Measurements from ENCODE around the gene COL11A2. TPM values are rescaled to one million over a fixed set of nuclear protein-coding genes. Genes with fewer than 3 reads are reported as not detected.

The COL11A2 gene
- total RNA-seq, 1 experiment from 2014 or later, result 7.6 TPM

DNA sequence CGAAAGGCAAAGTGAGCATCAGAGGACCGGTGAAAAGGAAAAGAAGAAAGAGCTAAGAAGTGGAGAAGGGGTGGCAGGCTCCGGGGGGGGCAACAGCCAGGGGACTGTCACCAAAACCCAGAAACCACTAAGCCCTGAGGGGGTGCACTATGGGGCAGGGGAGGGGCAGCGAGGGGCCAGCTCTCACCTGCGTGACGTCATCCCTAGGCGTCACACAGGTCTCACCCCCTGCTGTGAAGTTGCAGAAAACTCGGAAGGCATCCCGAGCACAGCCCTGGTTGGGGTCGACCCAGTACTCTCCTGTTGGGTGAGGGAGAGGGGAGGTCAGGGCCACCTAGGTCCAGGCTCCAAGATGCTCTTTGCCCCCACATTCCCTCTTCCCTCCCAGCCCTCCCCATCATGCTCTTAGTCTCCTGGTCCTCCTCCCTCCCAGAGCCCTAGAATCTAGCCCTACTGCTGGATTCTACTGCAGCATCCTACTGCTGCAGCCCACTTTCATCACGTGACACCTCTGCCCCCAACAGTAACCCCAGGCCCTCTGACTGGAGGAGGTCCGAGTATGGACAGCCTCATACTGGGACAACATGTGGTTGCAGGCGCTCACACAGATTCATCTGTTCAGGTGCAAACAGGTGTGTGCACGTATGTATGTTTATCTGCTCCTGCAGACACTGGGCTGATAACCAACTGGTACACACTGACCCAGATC is 27.4 kb downstream of the COL11A2 start:
- ATAC-seq, result no peak
- Histone ChIP-seq H3K4me3 (replicated peaks in 1 of 2; ENCODE audit: low read depth in 1 of 2, low read length in 2 of 2) (no peak overlapping the region), H3K36me3 (ENCODE audit: control insufficient read depth in 1 of 2, insufficient read depth in 2 of 2, low read length in 2 of 2) (no peaks in the 10 kb centered on the region), H3K9me3 (ENCODE audit: control insufficient read depth in 1 of 2, insufficient read depth in 1 of 2, low read depth in 1 of 2, low read length in 2 of 2) (no peaks in the 10 kb centered on the region), H3K9me2 (ENCODE audit: insufficient read depth) (no peaks in the 10 kb centered on the region), H3K79me2 (ENCODE audit: insufficient read depth, low read length) (no peaks in the 10 kb centered on the region), H2AFZ (ENCODE audit: low read depth, low read length, poor library complexity, severe bottlenecking) (no peak overlapping the region), H3K4me2 (ENCODE audit: low read length) (no peak overlapping the region), H3K27ac (ENCODE audit: low read depth, low read length) (no peak overlapping the region), H3K4me1 (ENCODE audit: control insufficient read depth in 1 of 2, insufficient read depth in 2 of 2, low read length in 2 of 2) (peaks cover 11 to 29% of the 10 kb centered on the region in 2 experiments), H4K20me1 (ENCODE audit: insufficient read depth) (no peaks in the 10 kb centered on the region), H3K27me3 (ENCODE audit: insufficient read depth, low read length) (no peaks in the 10 kb centered on the region), H3K9ac (ENCODE audit: low read length) (no peak overlapping the region)
- no TSS peak for BruUV-seq (replicated peaks)
- no peak for DNase-seq (ENCODE audit: low read depth, low spot score)
- intact Hi-C loops (cut with micrococcal nuclease), result no loop called here
- ChIA-PET POLR2A (no interaction called here), RAD21 (ENCODE audit: low non-redundant PET in 1 of 2, low total read pairs in 2 of 2, uncharacterized antibody in 2 of 2, unreplicated experiment in 2 of 2) (no interaction called here), CTCF (no interaction called here)
- TF ChIP-seq YY1 (IDR thresholded peaks at IDR 0.05; ENCODE audit: extremely low read depth, insufficient replicate concordance, low read depth, low read length), result no peak
- no peak for TF ChIP-seq POLR2A (IDR thresholded peaks at IDR 0.05; ENCODE audit: borderline replicate concordance, extremely low read depth, insufficient read depth, insufficient read length)
- TF ChIP-seq, protein P1, sequence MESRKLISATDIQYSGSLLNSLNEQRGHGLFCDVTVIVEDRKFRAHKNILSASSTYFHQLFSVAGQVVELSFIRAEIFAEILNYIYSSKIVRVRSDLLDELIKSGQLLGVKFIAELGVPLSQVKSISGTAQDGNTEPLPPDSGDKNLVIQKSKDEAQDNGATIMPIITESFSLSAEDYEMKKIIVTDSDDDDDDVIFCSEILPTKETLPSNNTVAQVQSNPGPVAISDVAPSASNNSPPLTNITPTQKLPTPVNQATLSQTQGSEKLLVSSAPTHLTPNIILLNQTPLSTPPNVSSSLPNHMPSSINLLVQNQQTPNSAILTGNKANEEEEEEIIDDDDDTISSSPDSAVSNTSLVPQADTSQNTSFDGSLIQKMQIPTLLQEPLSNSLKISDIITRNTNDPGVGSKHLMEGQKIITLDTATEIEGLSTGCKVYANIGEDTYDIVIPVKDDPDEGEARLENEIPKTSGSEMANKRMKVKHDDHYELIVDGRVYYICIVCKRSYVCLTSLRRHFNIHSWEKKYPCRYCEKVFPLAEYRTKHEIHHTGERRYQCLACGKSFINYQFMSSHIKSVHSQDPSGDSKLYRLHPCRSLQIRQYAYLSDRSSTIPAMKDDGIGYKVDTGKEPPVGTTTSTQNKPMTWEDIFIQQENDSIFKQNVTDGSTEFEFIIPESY (IDR thresholded peaks at IDR 0.05; ENCODE audit: extremely low read depth, insufficient replicate concordance, low read length), result no peak
- TF ChIP-seq EGR1 (IDR thresholded peaks at IDR 0.05; ENCODE audit: low read depth), result no peak
- TF ChIP-seq TCF7L2 (IDR thresholded peaks at IDR 0.05; ENCODE audit: borderline replicate concordance, extremely low read depth, insufficient read depth, insufficient read length), result no peak
- TF ChIP-seq EZH2phosphoT487 (IDR thresholded peaks at IDR 0.05; ENCODE audit: borderline replicate concordance), result no peak
- TF ChIP-seq REST (IDR thresholded peaks at IDR 0.05; ENCODE audit: low read depth), result no peak
- no peak for TF ChIP-seq RAD21 (IDR thresholded peaks at IDR 0.05; ENCODE audit: low read depth)
- no peak for TF ChIP-seq ELF1 (IDR thresholded peaks at IDR 0.05; ENCODE audit: borderline replicate concordance, low read depth)
- no peak for TF ChIP-seq SP1 (IDR thresholded peaks at IDR 0.05; ENCODE audit: low read depth)
- TF ChIP-seq FOSL1 (IDR thresholded peaks at IDR 0.05; ENCODE audit: low read depth), result no peak
